MM.1S (cell line): ENCODE data around the gene SFI1.
A peak's percentile ranks its signal among the peaks of the same experiment; 100 is the strongest.
"Not testable (repeated sequence)": the region's sequence is repeated elsewhere in the genome, so short reads cannot be mapped to it uniquely, and the experiment has no call there.

Source experiments
- DNase-seq: peaks from one replicate; pipeline ENCODE4 v3.0.0-alpha.2; 2015
- H2AFZ ChIP-seq: fragments of 300-600 bp; sonication (generic); 2 replicates; pipeline ENCODE4 v1.6.0; 2016; ENCODE audit warnings: antibody characterized with exemption, low read length
- H3F3A ChIP-seq: fragments of 300-600 bp; sonication (generic); 2 replicates; pipeline ENCODE4 v1.6.1; 2016; ENCODE audit warnings: mild to moderate bottlenecking, antibody characterized with exemption, low read length, moderate library complexity, mixed read lengths; ENCODE audit not compliant: insufficient read depth
- H3K27ac ChIP-seq: fragments of 300-600 bp; sonication (generic); 2 replicates; pipeline ENCODE4 v1.5.1; 2016; ENCODE audit warnings: mild to moderate bottlenecking, low read length
- H3K27me3 ChIP-seq: fragments of 300-600 bp; sonication (generic); replicated peaks from 2 replicates; pipeline ENCODE4 v1.6.0; 2016; ENCODE audit warnings: low read length; ENCODE audit not compliant: insufficient read depth
- H3K36me3 ChIP-seq: fragments of 300-600 bp; sonication (generic); replicated peaks from 2 replicates; pipeline ENCODE4 v1.6.1; 2016; ENCODE audit warnings: mild to moderate bottlenecking, low read length, mixed read lengths; ENCODE audit not compliant: insufficient read depth
- H3K4me1 ChIP-seq: fragments of 300-600 bp; sonication (generic); 2 replicates; pipeline ENCODE4 v1.6.1; 2016; ENCODE audit warnings: low read length, mixed read lengths
- H3K4me2 ChIP-seq: fragments of 300-600 bp; sonication (generic); 2 replicates; pipeline ENCODE4 v1.6.0; 2016; ENCODE audit warnings: low read depth, low read length
- H3K4me3 ChIP-seq: fragments of 300-600 bp; sonication (generic); 2 replicates; pipeline ENCODE4 v1.5.1; 2016; ENCODE audit warnings: low read length, mixed read lengths
- H3K79me2 ChIP-seq: fragments of 300-600 bp; sonication (generic); 2 replicates; pipeline ENCODE4 v1.6.1; 2016; ENCODE audit warnings: mixed run types, low read length, mixed read lengths
- H3K9ac ChIP-seq: fragments of 300-600 bp; sonication (generic); 2 replicates; pipeline ENCODE4 v1.6.1; 2016; ENCODE audit warnings: low read length, mixed read lengths
- H3K9me2 ChIP-seq: fragments of 300-600 bp; sonication (generic); replicated peaks from 2 replicates; pipeline ENCODE4 v1.6.1; 2016; ENCODE audit warnings: mild to moderate bottlenecking, low read length, mixed read lengths; ENCODE audit not compliant: insufficient read depth
- H3K9me3 ChIP-seq: fragments of 300-600 bp; sonication (generic); replicated peaks from 2 replicates; pipeline ENCODE4 v1.6.1; 2016; ENCODE audit warnings: mild to moderate bottlenecking, low read length, mixed read lengths; ENCODE audit not compliant: insufficient read depth
- H4K20me1 ChIP-seq: fragments of 300-600 bp; sonication (generic); 2 replicates; pipeline ENCODE4 v1.6.1; 2016; ENCODE audit warnings: mild to moderate bottlenecking, low read length, moderate library complexity, mixed read lengths; ENCODE audit not compliant: insufficient read depth
- EZH2 ChIP-seq: fragments of 300-600 bp; sonication (generic); optimal IDR thresholded peaks from 2 replicates; pipeline ENCODE3; 2017; ENCODE audit warnings: low read depth, mild to moderate bottlenecking, antibody characterized with exemption, low read length, mixed read lengths
- EZH2phosphoT487 ChIP-seq: fragments of 300-600 bp; sonication (generic); IDR thresholded peaks from 2 replicates; pipeline ENCODE4 v1.6.1; 2018; ENCODE audit warnings: antibody characterized with exemption, low read length
- TF ChIP-seq, protein P1 (sequence below): fragments of 300-600 bp; sonication (generic); IDR thresholded peaks from 2 replicates; pipeline ENCODE4 v1.5.1; 2016; ENCODE audit warnings: antibody characterized with exemption, low read length, mixed read lengths

SFI1 gene

DNA sequence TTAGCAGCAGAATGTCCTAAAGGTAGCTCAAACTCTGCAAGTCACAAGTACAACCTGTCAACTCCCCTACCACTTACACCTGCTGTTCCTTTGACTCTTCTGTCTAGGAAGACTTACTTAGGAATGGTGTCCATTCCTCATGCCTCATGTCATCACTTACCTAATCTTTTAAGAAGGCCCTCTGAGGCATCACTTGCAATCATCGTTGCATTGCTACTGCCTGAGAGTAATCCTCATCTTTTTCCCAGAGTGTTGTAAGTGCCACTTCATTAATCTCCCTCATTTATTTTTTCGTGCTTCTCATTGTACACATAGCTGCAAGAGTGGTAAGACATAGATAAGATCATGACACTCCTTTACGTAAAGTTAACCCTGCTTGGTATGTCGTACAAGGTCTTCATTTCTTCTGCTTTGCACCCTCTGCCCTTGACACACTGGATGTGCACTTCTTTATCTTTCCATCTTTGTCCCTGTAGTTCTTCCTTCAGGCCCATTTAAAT is 54.6 kb downstream of the SFI1 start:
- Histone ChIP-seq H3K4me1 (peaks cover 21% of the 10 kb centered on the region), H3K9me2 (no peaks in the 10 kb centered on the region), H4K20me1 (no peaks in the 10 kb centered on the region), H2AFZ (no peak overlapping the region), H3K4me3 (no peak overlapping the region), H3K4me2 (no peak overlapping the region), H3K27me3 (no peaks in the 10 kb centered on the region), H3K9me3 (no peaks in the 10 kb centered on the region), H3K27ac (no peak overlapping the region), H3K36me3 (no peaks in the 10 kb centered on the region), H3K9ac (no peak overlapping the region), H3F3A (peaks cover 23% of the 10 kb centered on the region), H3K79me2 (peaks cover 4% of the 10 kb centered on the region; the same call in 1 of the 2 replicates)
- TF ChIP-seq, protein P1, sequence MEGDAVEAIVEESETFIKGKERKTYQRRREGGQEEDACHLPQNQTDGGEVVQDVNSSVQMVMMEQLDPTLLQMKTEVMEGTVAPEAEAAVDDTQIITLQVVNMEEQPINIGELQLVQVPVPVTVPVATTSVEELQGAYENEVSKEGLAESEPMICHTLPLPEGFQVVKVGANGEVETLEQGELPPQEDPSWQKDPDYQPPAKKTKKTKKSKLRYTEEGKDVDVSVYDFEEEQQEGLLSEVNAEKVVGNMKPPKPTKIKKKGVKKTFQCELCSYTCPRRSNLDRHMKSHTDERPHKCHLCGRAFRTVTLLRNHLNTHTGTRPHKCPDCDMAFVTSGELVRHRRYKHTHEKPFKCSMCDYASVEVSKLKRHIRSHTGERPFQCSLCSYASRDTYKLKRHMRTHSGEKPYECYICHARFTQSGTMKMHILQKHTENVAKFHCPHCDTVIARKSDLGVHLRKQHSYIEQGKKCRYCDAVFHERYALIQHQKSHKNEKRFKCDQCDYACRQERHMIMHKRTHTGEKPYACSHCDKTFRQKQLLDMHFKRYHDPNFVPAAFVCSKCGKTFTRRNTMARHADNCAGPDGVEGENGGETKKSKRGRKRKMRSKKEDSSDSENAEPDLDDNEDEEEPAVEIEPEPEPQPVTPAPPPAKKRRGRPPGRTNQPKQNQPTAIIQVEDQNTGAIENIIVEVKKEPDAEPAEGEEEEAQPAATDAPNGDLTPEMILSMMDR, result no peak
- TF ChIP-seq EZH2phosphoT487, result no peak
- no peak for TF ChIP-seq EZH2
- DNase-seq, result no peak

DNA sequence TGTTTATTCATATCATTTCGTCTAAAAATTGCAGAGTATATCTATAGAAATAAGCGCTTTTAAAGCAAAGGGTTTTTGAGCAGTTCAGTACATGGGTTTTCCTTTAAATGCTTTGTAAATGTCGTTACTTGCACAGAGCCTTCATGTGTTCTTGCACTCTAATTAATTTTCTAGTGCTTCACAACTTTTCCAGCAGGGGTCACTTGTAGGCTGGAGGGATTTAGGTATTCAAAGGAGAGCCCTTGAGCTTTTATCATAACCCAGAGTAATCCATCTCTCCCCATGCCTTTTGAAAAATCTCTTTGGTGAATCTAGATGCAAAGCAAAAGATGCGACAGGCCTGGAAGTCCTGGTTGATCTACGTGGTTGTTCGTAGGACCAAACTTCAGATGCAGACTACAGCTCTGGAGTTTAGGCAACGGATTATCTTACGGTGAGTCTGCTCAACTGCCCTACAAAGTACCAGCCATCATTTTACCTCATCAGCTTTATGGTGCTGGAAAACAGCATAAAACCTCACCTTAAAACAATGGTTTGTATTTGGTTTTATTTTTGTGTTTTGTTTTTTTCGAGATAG is 60.4 kb downstream of the SFI1 start:
- Histone ChIP-seq H3K9me2 (no peaks in the 10 kb centered on the region), H3K4me1 (peaks cover 26% of the 10 kb centered on the region), H3K4me3 (no peak overlapping the region), H3K9ac (no peak overlapping the region), H4K20me1 (no peaks in the 10 kb centered on the region), H3K36me3 (no peaks in the 10 kb centered on the region), H3K9me3 (no peaks in the 10 kb centered on the region), H3K4me2 (no peak overlapping the region), H3K27me3 (no peaks in the 10 kb centered on the region), H3K27ac (no peak overlapping the region), H3K79me2 (peaks cover 4% of the 10 kb centered on the region; the same call in 1 of the 2 replicates), H3F3A (peaks cover 15% of the 10 kb centered on the region), H2AFZ (no peak overlapping the region)
- TF ChIP-seq EZH2phosphoT487 (no peak), EZH2 (no peak)
- TF ChIP-seq, protein P1, result peak; percentile 59
- peak; percentile 32 for DNase-seq

DNA sequence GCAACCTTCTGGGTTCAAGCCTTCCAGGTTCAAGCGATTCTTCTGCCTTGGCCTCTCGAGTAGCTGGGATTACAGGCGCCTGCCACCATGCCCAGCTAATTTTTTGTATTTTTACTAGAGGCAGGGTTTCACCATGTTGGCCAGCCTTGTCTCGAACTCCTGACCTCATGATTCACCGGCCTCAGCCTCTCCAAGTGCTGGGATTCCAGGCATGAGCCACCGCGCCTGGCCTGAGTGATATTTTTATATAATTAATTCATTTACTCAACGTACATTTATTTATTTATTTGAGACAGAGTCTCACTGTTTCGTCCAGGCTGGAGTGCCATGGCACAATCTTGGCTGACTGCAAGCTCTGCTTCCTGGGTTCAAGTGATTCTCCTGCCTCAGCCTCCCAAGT is 62.2 kb downstream of the SFI1 start:
- H4K20me1 ChIP-seq, H3K9me2 ChIP-seq, H3K9me3 ChIP-seq, H3K36me3 ChIP-seq, H3K27me3 ChIP-seq, H3K4me2 ChIP-seq, H3K4me3 ChIP-seq, DNase-seq, H2AFZ ChIP-seq, H3K9ac ChIP-seq, H3F3A ChIP-seq, H3K27ac ChIP-seq, H3K79me2 ChIP-seq: not testable (repeated sequence)
- peaks cover 18% of the 10 kb centered on the region; the same call in 1 of the 2 replicates for H3K4me1 ChIP-seq

DNA sequence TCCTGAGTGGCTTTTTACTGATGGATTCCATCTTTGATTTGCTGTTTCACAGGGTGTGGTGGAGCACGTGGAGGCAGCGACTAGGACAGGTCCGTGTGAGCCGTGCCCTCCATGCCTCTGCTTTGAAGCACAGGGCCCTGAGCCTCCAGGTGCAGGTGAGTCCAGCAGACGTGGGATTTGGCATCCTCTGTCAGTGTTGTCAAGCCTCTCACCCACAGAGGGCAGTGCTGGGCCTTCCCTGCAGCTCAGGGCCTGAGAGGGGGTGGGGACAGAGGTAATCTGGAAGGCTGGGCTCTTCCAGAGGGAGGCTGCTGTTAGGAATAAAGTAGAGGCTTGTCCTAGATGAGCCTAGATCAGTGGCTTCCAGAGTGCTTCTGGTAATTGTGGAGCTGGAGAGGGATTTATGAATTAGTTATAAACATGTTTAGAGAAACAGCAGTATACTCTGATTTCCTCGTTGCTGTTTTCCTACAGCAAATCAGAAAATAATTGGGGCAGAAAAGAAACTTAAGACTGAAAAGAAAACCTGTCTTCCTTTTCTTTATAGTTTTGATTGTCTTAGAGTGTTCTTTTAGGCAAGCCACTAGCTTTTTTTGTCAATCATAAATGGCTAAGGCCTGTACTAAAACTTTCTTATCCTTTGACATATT is 65.0 kb downstream of the SFI1 start:
- H3K4me1 ChIP-seq, result 0 out of 2 replicates have a peak, but pooled peaks cover 5% of the 10 kb centered on the region
- H3K9me3 ChIP-seq, result no peaks in the 10 kb centered on the region
- H4K20me1 ChIP-seq, result no peaks in the 10 kb centered on the region
- H3K4me3 ChIP-seq, result no peak overlapping the region
- H3K36me3 ChIP-seq, result no peaks in the 10 kb centered on the region
- no peaks in the 10 kb centered on the region for H3K27me3 ChIP-seq
- no peak overlapping the region for H3K9ac ChIP-seq
- TF ChIP-seq, protein P1, result peak; percentile 82
- TF ChIP-seq EZH2phosphoT487, result no peak
- H3K4me2 ChIP-seq, result no peak overlapping the region
- no peaks in the 10 kb centered on the region for H3K79me2 ChIP-seq
- H3K27ac ChIP-seq, result no peak overlapping the region; the same call in 1 of the 2 replicates
- no peaks in the 10 kb centered on the region for H3K9me2 ChIP-seq
- no peak overlapping the region for H2AFZ ChIP-seq
- DNase-seq, result peak; percentile 82
- no peaks in the 10 kb centered on the region for H3F3A ChIP-seq
